HepG2 (cell line): ENCODE data around the gene SLC35F4. TPM values are rescaled to one million over a fixed set of nuclear protein-coding genes. Genes with fewer than 3 reads are reported as not detected.

ENCODE experiments used
- ATAC-seq: fragments of 200-7000 bp; cut with Tn5 transposase; 3 replicates; pipeline ENCODE4 v1.9.1; 2020; ENCODE audit warnings: mild to moderate bottlenecking, moderate library complexity
- BruUV-seq: library from RNA; stranded (reverse); fragments of 400-500 nt; replicated peaks from 2 replicates; lab custom pipeline; 2021; lab: Mats Ljungman, UMichigan
- CTCF ChIA-PET: fragments of 300-600 bp; formaldehyde crosslinking; extraction: SDS; loops from one replicate; lab custom pipeline; 2021; ENCODE audit warnings: low total read pairs, inconsistent platforms, low intra/inter-chr PET ratio; lab: Yijun Ruan, JAX
- POLR2A ChIA-PET: fragments of 350-600 bp; sonication (Branson Sonifier 250); formaldehyde crosslinking; loops from one replicate; lab custom pipeline; 2020; ENCODE audit warnings: antibody characterized with exemption, inconsistent platforms; lab: Yijun Ruan, JAX
- DNase-seq: peaks from one replicate; pipeline ENCODE4 v3.0.0-alpha.2; 2015; ENCODE audit warnings: low spot score
- FAIRE-seq: peaks from 3 replicates; lab custom pipeline; 2011; peaks lifted over from hg19 to GRCh38; lab: Jason Lieb, UNC
- H2AFZ ChIP-seq: one replicate; pipeline ENCODE4 v1.6.1; 2011; ENCODE audit warnings: low read length, inconsistent platforms
- H3K27ac ChIP-seq: fragments of 300-600 bp; 3 replicates; pipeline ENCODE4 v1.8.0; 2011; ENCODE audit warnings: mixed run types, mild to moderate bottlenecking, mixed read lengths, low read length, inconsistent platforms; ENCODE audit not compliant: insufficient read depth; ENCODE audit errors: extremely low read length
- H3K27me3 ChIP-seq, 2 experiments: fragments of 200-600 bp in 1 of 2; 2 replicates in 1 of 2; 3 replicates in 1 of 2; pipeline versions ENCODE4 v1.6.0 to v1.8.0; 2011; ENCODE audit warnings: low read length in 2 of 2, mild to moderate bottlenecking in 2 of 2, moderate library complexity in 2 of 2, inconsistent platforms in 1 of 2; ENCODE audit not compliant: insufficient read depth in 2 of 2, control insufficient read depth in 1 of 2
- H3K36me3 ChIP-seq, 2 experiments: fragments of 200-600 bp in 1 of 2; replicated peaks in 1 of 2; 2 replicates in 1 of 2; 3 replicates in 1 of 2; pipeline versions ENCODE4 v1.5.1 to v1.8.0; 2011; ENCODE audit warnings: low read length in 2 of 2, inconsistent platforms in 1 of 2; ENCODE audit not compliant: insufficient read depth in 2 of 2, control insufficient read depth in 1 of 2
- H3K4me1 ChIP-seq: 2 replicates; pipeline ENCODE4 v1.5.1; 2012; ENCODE audit warnings: low read length, inconsistent platforms; ENCODE audit not compliant: insufficient read depth
- H3K4me2 ChIP-seq: 2 replicates; pipeline ENCODE4 v1.6.0; 2011; ENCODE audit warnings: low read depth, low read length, inconsistent platforms
- H3K4me3 ChIP-seq, 3 experiments: fragments of 200-600 bp in 1 of 3; sonication (generic), shearing (Covaris generic) in 1 of 3; replicated peaks in 1 of 3; 2 replicates each; pipeline ENCODE4 v1.5.1; 2011 to 2016; ENCODE audit warnings: low read length in 3 of 3, inconsistent platforms in 2 of 3, low read depth in 2 of 3, mild to moderate bottlenecking in 2 of 3, control low read depth in 1 of 3, mixed read lengths in 1 of 3; ENCODE audit not compliant: insufficient read depth in 1 of 3
- H3K79me2 ChIP-seq: one replicate; pipeline ENCODE4 v1.6.1; 2011; ENCODE audit warnings: low read length, inconsistent platforms; ENCODE audit not compliant: insufficient read depth
- H3K9ac ChIP-seq: 2 replicates; pipeline ENCODE4 v1.6.0; 2011; ENCODE audit warnings: mild to moderate bottlenecking, low read depth, low read length, inconsistent platforms; ENCODE audit not compliant: insufficient read depth
- H3K9me3 ChIP-seq: 2 replicates; pipeline ENCODE4 v1.5.1; 2012; ENCODE audit warnings: mild to moderate bottlenecking, low read length
- H4K20me1 ChIP-seq: 2 replicates; pipeline ENCODE4 v1.6.0; 2011; ENCODE audit warnings: inconsistent platforms, mild to moderate bottlenecking, low read length, moderate library complexity; ENCODE audit not compliant: insufficient read depth
- EEA1 ChIP-seq: sonication (generic); formaldehyde crosslinking; IDR thresholded peaks from 2 replicates; pipeline ENCODE4 v1.5.1; 2020; ENCODE audit warnings: mild to moderate bottlenecking, missing genetic modification reagents, borderline replicate concordance
- MATR3 ChIP-seq: sonication (generic); formaldehyde crosslinking; IDR thresholded peaks from 2 replicates; pipeline ENCODE4 v1.4.0; 2020; ENCODE audit warnings: missing genetic modification reagents
- PBX2 ChIP-seq: IDR thresholded peaks from 2 replicates; pipeline ENCODE4 v1.6.1; 2016; ENCODE audit warnings: control low read depth
- PRPF4 ChIP-seq: fragments of 200-400 bp; formaldehyde crosslinking; IDR thresholded peaks from 2 replicates; pipeline ENCODE4 v1.6.1; 2016; ENCODE audit warnings: low read length, low read depth; ENCODE audit not compliant: poor library complexity, severe bottlenecking
- TMF1 ChIP-seq: sonication (generic); formaldehyde crosslinking; IDR thresholded peaks from 2 replicates; pipeline ENCODE4 v1.8.1; 2022; ENCODE audit warnings: low read depth, missing genetic modification reagents
- ZBTB39 ChIP-seq: sonication (generic); formaldehyde crosslinking; IDR thresholded peaks from 2 replicates; pipeline ENCODE4 v1.5.0; 2020; ENCODE audit warnings: missing genetic modification reagents
- ZC3H13 ChIP-seq: sonication (generic); formaldehyde crosslinking; IDR thresholded peaks from 2 replicates; pipeline ENCODE4 v1.8.1; 2023; ENCODE audit warnings: mild to moderate bottlenecking, missing genetic modification reagents, moderate library complexity
- ZNF546 ChIP-seq: sonication (generic); formaldehyde crosslinking; conservative IDR thresholded peaks from 2 replicates; pipeline ENCODE4 v1.8.1; 2023; ENCODE audit warnings: mild to moderate bottlenecking, missing genetic modification reagents
- ZNF558 ChIP-seq: sonication (generic); formaldehyde crosslinking; IDR thresholded peaks from 2 replicates; pipeline ENCODE4 v1.9.0; 2022; ENCODE audit warnings: mild to moderate bottlenecking, missing genetic modification reagents, borderline replicate concordance
- WGBS: methylation state at CpG from one replicate; pipeline ENCODE4 v1.1.6; 2017; ENCODE audit warnings: low lambda C conversion rate; 5-methylcytosine and 5-hydroxymethylcytosine counted together
- in situ Hi-C: cut with HindIII; loops from 2 replicates; pipeline ENCODE4 v1.10.0; 2017; ENCODE audit warnings: low pct_unique_long_range_greater_than_20kb; ENCODE audit not compliant: extremely low pct_ligation_motif_present
- intact Hi-C: fragments of 100-400 bp; cut with micrococcal nuclease; formaldehyde crosslinking; loops from one replicate; pipeline ENCODE4 v1.10.0; 2022; ENCODE audit not compliant: unreplicated experiment
- polyA plus RNA-seq, 8 experiments: library from polyadenylated mRNA; depleted of rRNA in 3 of 8; stranded (reverse) in 7 of 8; unstranded in 1 of 8; fragments of >200 nt; fragmentation: Illumina TruSeq in 4 of 8; extraction: Trizol in 4 of 8; gene quantifications; 2 replicates each; pipeline versions ENCODE4 v1.2.1 to v1.2.3, GENCODE V29; 2011 to 2016; ENCODE audit warnings: low read depth in 4 of 8, missing spikeins in 1 of 8, mixed read lengths in 1 of 8; ENCODE audit not compliant: insufficient read depth in 1 of 8
- total RNA-seq, 5 experiments: library from RNA; depleted of rRNA; stranded (reverse); fragments of >200 nt; fragmentation: Illumina TruSeq; extraction: Trizol; gene quantifications; 2 replicates each; pipeline ENCODE4 v1.2.3, GENCODE V29; 2016; ENCODE audit warnings: low read depth in 1 of 5
- TF ChIP-seq, protein P1 (sequence below): sonication (generic); formaldehyde crosslinking; IDR thresholded peaks from 2 replicates; pipeline ENCODE4 v1.8.1; 2023; ENCODE audit warnings: mild to moderate bottlenecking, inconsistent platforms, moderate library complexity, missing genetic modification reagents, borderline replicate concordance
- TF ChIP-seq, protein P2 (sequence below): sonication (generic); formaldehyde crosslinking; IDR thresholded peaks from 2 replicates; pipeline ENCODE4 v1.4.0; 2020; ENCODE audit warnings: mild to moderate bottlenecking, missing genetic modification reagents

Gene SLC35F4
- total and polyA plus RNA-seq, 2 of the 13 experiments (the other 11 are each of a cell fraction or from before 2014, with no cell fraction given): not detected

DNA sequence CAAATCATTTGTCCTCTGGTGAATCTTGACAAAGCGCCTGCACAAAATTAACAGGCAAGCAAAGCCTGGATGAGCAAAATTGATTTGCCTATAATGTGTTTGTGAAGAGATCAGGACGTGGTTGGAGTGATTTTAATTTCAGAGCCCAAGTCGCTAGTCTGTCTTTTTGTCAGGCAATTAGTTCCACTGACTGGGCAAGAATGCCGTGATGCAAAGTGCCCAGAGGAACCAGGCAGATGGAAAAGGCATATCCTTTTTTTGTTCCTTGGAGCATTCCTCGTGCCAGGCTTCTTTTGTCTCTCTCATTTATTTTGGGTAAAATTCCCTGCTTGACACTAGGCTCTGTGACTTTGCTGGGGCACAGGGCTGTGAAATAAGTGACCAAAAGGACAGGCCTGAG lies 306.3 kb downstream of the SLC35F4 start (continued):
- TF ChIP-seq ZBTB39 (no peak), PRPF4 (no peak), TMF1 (CRISPR knock-in tag) (no peak)
- TF ChIP-seq, all 625 proteins: peak for 0

DNA sequence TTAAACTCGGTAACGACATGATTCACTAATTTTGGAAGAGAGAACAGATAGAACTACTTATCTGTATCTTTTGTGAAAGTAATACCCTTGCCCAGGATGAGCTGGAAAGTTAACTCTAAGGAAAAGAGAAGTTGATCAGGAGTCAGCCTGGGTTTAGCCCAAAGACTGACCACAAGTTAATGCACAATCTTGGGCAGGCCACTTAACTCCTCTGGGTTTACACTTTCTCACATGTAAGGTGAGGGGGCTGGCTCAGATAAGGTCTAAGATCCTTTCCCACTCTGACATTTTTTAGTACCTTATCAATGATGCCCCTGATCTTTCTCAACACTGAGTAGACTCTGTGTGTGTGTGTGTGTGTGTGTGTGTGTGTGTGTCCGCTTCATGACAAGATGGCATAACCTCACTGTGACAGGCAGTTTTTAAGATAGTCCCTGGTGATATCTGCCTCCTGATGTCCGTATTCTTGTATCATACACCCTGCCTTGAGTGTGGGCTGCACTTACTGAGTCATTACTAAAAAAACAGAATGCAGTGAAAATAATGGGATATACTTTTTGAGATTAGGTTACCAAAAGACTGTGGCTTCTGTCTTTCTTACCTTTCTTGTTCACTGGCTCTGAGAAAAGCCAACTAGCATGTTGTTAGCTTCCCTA lies 316.0 kb downstream of the SLC35F4 start:
- no TSS peak for BruUV-seq
- TF ChIP-seq PBX2 (CRISPR knock-in tag) (no peak), ZNF546 (CRISPR knock-in tag) (no peak), ZC3H13 (CRISPR knock-in tag) (no peak), EEA1 (CRISPR knock-in tag) (no peak), MATR3 (no peak), ZNF558 (CRISPR knock-in tag) (no peak)
- TF ChIP-seq, protein P1, sequence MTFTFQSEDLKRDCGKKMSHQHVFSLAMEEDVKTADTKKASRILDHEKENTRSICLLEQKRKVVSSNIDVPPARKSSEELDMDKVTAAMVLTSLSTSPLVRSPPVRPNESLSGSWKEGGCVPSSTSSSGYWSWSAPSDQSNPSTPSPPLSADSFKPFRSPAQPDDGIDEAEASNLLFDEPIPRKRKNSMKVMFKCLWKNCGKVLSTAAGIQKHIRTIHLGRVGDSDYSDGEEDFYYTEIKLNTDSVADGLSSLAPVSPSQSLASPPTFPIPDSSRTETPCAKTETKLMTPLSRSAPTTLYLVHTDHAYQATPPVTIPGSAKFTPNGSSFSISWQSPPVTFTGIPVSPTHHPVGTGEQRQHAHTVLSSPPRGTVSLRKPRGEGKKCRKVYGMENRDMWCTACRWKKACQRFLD (CRISPR knock-in tag): no peak
- TF ChIP-seq, protein P2, sequence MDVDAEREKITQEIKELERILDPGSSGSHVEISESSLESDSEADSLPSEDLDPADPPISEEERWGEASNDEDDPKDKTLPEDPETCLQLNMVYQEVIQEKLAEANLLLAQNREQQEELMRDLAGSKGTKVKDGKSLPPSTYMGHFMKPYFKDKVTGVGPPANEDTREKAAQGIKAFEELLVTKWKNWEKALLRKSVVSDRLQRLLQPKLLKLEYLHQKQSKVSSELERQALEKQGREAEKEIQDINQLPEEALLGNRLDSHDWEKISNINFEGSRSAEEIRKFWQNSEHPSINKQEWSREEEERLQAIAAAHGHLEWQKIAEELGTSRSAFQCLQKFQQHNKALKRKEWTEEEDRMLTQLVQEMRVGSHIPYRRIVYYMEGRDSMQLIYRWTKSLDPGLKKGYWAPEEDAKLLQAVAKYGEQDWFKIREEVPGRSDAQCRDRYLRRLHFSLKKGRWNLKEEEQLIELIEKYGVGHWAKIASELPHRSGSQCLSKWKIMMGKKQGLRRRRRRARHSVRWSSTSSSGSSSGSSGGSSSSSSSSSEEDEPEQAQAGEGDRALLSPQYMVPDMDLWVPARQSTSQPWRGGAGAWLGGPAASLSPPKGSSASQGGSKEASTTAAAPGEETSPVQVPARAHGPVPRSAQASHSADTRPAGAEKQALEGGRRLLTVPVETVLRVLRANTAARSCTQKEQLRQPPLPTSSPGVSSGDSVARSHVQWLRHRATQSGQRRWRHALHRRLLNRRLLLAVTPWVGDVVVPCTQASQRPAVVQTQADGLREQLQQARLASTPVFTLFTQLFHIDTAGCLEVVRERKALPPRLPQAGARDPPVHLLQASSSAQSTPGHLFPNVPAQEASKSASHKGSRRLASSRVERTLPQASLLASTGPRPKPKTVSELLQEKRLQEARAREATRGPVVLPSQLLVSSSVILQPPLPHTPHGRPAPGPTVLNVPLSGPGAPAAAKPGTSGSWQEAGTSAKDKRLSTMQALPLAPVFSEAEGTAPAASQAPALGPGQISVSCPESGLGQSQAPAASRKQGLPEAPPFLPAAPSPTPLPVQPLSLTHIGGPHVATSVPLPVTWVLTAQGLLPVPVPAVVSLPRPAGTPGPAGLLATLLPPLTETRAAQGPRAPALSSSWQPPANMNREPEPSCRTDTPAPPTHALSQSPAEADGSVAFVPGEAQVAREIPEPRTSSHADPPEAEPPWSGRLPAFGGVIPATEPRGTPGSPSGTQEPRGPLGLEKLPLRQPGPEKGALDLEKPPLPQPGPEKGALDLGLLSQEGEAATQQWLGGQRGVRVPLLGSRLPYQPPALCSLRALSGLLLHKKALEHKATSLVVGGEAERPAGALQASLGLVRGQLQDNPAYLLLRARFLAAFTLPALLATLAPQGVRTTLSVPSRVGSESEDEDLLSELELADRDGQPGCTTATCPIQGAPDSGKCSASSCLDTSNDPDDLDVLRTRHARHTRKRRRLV: no peak

More for the DNA sequence above, 316.0 kb downstream of the SLC35F4 start:
- Histone ChIP-seq H3K4me2 (no peak overlapping the region), H4K20me1 (no peaks in the 10 kb centered on the region), H3K9ac (no peak overlapping the region), H3K27ac (no peak overlapping the region), H3K9me3 (peaks cover 11% of the 10 kb centered on the region; the same call in 1 of the 2 replicates), H3K4me3 (no peak overlapping the region), H3K27me3 (no peaks in the 10 kb centered on the region), H3K79me2 (no peaks in the 10 kb centered on the region), H2AFZ (no peak overlapping the region), H3K36me3 (no peaks in the 10 kb centered on the region), H3K4me1 (no peaks in the 10 kb centered on the region)
- no peak for DNase-seq
- ATAC-seq: no peak
- ChIA-PET CTCF (no interaction called here), POLR2A (no interaction called here)
- WGBS: 3% methylated on average over 4 of the region's 4 CpGs
- FAIRE-seq: no peak
- intact Hi-C loops: no loop called here
- in situ Hi-C loops: no loop called here
